Nephron progenitor cell (in vitro differentiated cells): ENCODE data around the gene LRRC42.

Source experiments
- DNase-seq: peaks from one replicate; pipeline ENCODE4 v3.0.0; 2021
- H3K27ac Mint-ChIP-seq: 2 replicates; pipeline ENCODE4 v1.8.0; 2021; ENCODE audit warnings: mild to moderate bottlenecking, moderate library complexity, mixed read lengths
- H3K27me3 Mint-ChIP-seq: 2 replicates; pipeline ENCODE4 v1.8.0; 2021; ENCODE audit warnings: mild to moderate bottlenecking, low read depth, mixed read lengths; ENCODE audit not compliant: poor library complexity
- H3K36me3 Mint-ChIP-seq: 2 replicates; pipeline ENCODE4 v1.8.0; 2021; ENCODE audit warnings: low read depth, mixed read lengths
- H3K4me1 Mint-ChIP-seq: 2 replicates; pipeline ENCODE4 v1.8.0; 2021; ENCODE audit warnings: mixed read lengths
- H3K4me3 Mint-ChIP-seq: 2 replicates; pipeline ENCODE4 v1.8.0; 2021; ENCODE audit warnings: mild to moderate bottlenecking, moderate library complexity, mixed read lengths
- H3K9me3 Mint-ChIP-seq: 2 replicates; pipeline ENCODE4 v1.8.0; 2021; ENCODE audit warnings: mild to moderate bottlenecking, moderate library complexity, mixed read lengths
- CTCF ChIP-seq: fragments of 200-600 bp; sonication (generic); IDR thresholded peaks from 2 replicates; pipeline ENCODE4 v1.5.0; 2021; ENCODE audit warnings: antibody characterized with exemption

Gene LRRC42

GRCh38 chr1:53905509-53905908 is 40.6 kb upstream of the LRRC42 start:
- Mint-ChIP-seq H3K27ac (no peak overlapping the region), H3K36me3 (no peaks in the 10 kb centered on the region), H3K4me1 (no peaks in the 10 kb centered on the region), H3K4me3 (no peak overlapping the region), H3K9me3 (no peaks in the 10 kb centered on the region), H3K27me3 (peaks cover 6% of the 10 kb centered on the region)
- no peak for TF ChIP-seq CTCF
- no peak for DNase-seq

- H3K27me3 Mint-ChIP-seq, result peaks cover 5% of the 10 kb centered on the region
- H3K9me3 Mint-ChIP-seq, result no peaks in the 10 kb centered on the region
- H3K4me1 Mint-ChIP-seq, result no peaks in the 10 kb centered on the region
- H3K4me3 Mint-ChIP-seq, result no peak overlapping the region
- no peak for DNase-seq
- TF ChIP-seq CTCF, result no peak
- no peaks in the 10 kb centered on the region for H3K36me3 Mint-ChIP-seq
- H3K27ac Mint-ChIP-seq, result no peak overlapping the region
These were observed 40.0 kb upstream of the LRRC42 start for GRCh38 chr1:53906121-53906520.

GRCh38 chr1:53909946-53910345 is 36.2 kb upstream of the LRRC42 start:
- no peak for TF ChIP-seq CTCF
- no peaks in the 10 kb centered on the region for H3K36me3 Mint-ChIP-seq
- H3K9me3 Mint-ChIP-seq, result no peaks in the 10 kb centered on the region
- H3K4me1 Mint-ChIP-seq, result peaks cover 19% of the 10 kb centered on the region
- DNase-seq, result no peak
- H3K4me3 Mint-ChIP-seq, result no peak overlapping the region
- peaks cover 2% of the 10 kb centered on the region for H3K27me3 Mint-ChIP-seq
- H3K27ac Mint-ChIP-seq, result no peak overlapping the region

- no peak for TF ChIP-seq CTCF
- no peak for DNase-seq
- H3K36me3 Mint-ChIP-seq, result no peaks in the 10 kb centered on the region
- no peak overlapping the region for H3K27ac Mint-ChIP-seq
- H3K27me3 Mint-ChIP-seq, result peaks cover 2% of the 10 kb centered on the region
- no peak overlapping the region for H3K4me3 Mint-ChIP-seq
- H3K4me1 Mint-ChIP-seq, result peaks cover 19% of the 10 kb centered on the region
- no peaks in the 10 kb centered on the region for H3K9me3 Mint-ChIP-seq
These were observed 34.7 kb upstream of the LRRC42 start for GRCh38 chr1:53911442-53911841.

- peaks cover 19% of the 10 kb centered on the region for H3K4me1 Mint-ChIP-seq
- no peaks in the 10 kb centered on the region for H3K9me3 Mint-ChIP-seq
- no peak for DNase-seq
- H3K4me3 Mint-ChIP-seq, result no peak overlapping the region
- H3K27me3 Mint-ChIP-seq, result peaks cover 2% of the 10 kb centered on the region
- peaks cover 11% of the 10 kb centered on the region for H3K36me3 Mint-ChIP-seq
- H3K27ac Mint-ChIP-seq, result peak overlapping the region; percentile 49
- no peak for TF ChIP-seq CTCF
These were observed 32.7 kb upstream of the LRRC42 start for GRCh38 chr1:53913352-53914033.

GRCh38 chr1:53918343-53918742 is 27.8 kb upstream of the LRRC42 start:
- no peak for DNase-seq
- Mint-ChIP-seq H3K9me3 (peaks cover 7% of the 10 kb centered on the region), H3K36me3 (peaks cover 51% of the 10 kb centered on the region), H3K4me1 (peaks cover 9% of the 10 kb centered on the region), H3K4me3 (no peak overlapping the region), H3K27ac (no peak overlapping the region), H3K27me3 (no peaks in the 10 kb centered on the region)
- no peak for TF ChIP-seq CTCF
